ENCODE data around the gene GCSAM.

DNA sequence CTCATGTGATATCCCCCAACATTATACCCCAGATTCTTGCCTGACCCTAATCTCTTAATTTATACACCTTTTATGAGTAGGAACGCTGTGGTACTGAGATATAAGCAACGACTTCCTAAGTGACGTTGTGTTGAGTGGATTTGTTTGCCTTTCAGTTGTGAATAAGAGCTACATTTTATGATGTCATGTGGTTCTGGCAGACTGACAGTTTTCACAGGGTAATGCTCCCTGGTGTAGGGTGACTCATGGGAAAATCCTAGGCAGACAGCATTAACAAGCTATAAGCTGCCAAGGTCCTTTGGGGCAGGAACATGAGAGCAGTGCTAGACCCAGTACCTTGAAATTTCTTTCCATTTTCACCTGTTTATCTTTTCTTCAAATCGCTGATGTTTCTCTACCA is 35.7 kb downstream of the GCSAM start:
- TF ChIP-seq, protein P1, sequence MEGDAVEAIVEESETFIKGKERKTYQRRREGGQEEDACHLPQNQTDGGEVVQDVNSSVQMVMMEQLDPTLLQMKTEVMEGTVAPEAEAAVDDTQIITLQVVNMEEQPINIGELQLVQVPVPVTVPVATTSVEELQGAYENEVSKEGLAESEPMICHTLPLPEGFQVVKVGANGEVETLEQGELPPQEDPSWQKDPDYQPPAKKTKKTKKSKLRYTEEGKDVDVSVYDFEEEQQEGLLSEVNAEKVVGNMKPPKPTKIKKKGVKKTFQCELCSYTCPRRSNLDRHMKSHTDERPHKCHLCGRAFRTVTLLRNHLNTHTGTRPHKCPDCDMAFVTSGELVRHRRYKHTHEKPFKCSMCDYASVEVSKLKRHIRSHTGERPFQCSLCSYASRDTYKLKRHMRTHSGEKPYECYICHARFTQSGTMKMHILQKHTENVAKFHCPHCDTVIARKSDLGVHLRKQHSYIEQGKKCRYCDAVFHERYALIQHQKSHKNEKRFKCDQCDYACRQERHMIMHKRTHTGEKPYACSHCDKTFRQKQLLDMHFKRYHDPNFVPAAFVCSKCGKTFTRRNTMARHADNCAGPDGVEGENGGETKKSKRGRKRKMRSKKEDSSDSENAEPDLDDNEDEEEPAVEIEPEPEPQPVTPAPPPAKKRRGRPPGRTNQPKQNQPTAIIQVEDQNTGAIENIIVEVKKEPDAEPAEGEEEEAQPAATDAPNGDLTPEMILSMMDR (IDR thresholded peaks at IDR 0.05; ENCODE audit: low read length), result no peak
- TF ChIP-seq EZH2 (IDR thresholded peaks at IDR 0.05; ENCODE audit: borderline replicate concordance, low read length), result no peak

All from OCI-LY1 (cell line).